NT2/D1 (cell line): Measurements from ENCODE around the gene NAT9.

Source experiments
- DNase-seq: peaks from one replicate; pipeline ENCODE4 v3.0.0-alpha.2; 2011; ENCODE audit warnings: low read depth, low spot score
- H3K27me3 ChIP-seq: 2 replicates; pipeline ENCODE4 v1.6.0; 2011; ENCODE audit warnings: mild to moderate bottlenecking; ENCODE audit not compliant: insufficient read length, insufficient read depth
- H3K36me3 ChIP-seq: 2 replicates; pipeline ENCODE4 v1.6.1; 2011; ENCODE audit warnings: mild to moderate bottlenecking, low read length, mixed read lengths; ENCODE audit not compliant: insufficient read depth, insufficient read length
- H3K4me1 ChIP-seq: 2 replicates; pipeline ENCODE4 v1.5.1; 2011; ENCODE audit not compliant: insufficient read depth, insufficient read length
- H3K4me3 ChIP-seq: 2 replicates; pipeline ENCODE4 v1.5.1; 2011; ENCODE audit warnings: low read depth; ENCODE audit not compliant: insufficient read length
- H3K9ac ChIP-seq: 2 replicates; pipeline ENCODE4 v1.6.0; 2011; ENCODE audit warnings: low read depth; ENCODE audit not compliant: insufficient read length
- H3K9me3 ChIP-seq: 2 replicates; pipeline ENCODE4 v1.5.1; 2011; ENCODE audit warnings: mild to moderate bottlenecking, low read length; ENCODE audit not compliant: insufficient read depth
- SUZ12 ChIP-seq: IDR thresholded peaks from 2 replicates; pipeline ENCODE4 v1.6.1; 2011; ENCODE audit not compliant: insufficient read length, insufficient read depth; ENCODE audit errors: extremely low read depth
- YY1 ChIP-seq: IDR thresholded peaks from 2 replicates; pipeline ENCODE4 v1.6.1; 2011; ENCODE audit not compliant: insufficient read length, insufficient read depth
- ZNF274 ChIP-seq: IDR thresholded peaks from 2 replicates; pipeline ENCODE4 v1.6.1; 2011; ENCODE audit warnings: mild to moderate bottlenecking, low read depth, low read length

The NAT9 gene

DNA sequence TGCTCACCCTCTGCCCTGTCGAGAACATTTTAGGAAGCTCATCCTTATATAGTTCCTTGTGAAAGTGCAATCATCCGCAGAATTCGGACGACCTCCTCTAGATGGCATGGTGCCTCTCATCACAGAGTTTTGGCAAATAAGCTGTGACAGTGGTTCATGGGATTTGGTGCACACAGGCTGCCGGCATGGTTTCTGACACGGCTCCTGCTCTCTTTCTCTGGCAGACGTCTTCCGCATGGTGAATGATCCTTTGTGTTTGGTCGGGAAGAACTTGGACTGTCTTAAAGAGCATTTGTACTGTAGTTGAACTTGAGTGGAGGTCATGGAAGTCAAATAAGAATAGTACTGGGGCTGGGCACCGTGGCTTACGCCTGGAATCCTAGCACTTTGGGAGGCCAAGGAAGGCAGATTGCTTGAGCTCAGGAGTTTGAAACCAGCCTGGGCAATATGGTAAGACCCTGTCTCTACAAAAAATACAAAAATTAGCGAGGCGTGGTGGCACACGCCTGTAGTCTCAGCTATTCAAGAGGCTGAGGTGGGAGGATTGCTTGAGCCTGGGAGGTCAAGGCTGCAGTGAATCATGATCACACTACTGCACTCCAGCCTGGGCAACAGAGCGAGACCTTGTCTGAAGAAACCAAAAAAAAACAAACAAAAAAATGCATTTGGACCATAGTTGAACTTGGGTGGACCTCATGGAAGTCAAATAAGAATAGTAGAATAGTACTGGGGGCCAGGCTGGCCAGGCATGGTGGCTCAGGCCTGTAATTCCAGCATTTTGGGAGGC, 34.7 kb upstream of the NAT9 start:
- peaks cover 2% of the 10 kb centered on the region for H3K4me1 ChIP-seq
- H3K36me3 ChIP-seq: peaks cover 50% of the 10 kb centered on the region
- no peak overlapping the region for H3K4me3 ChIP-seq
- DNase-seq: no peak
- TF ChIP-seq SUZ12 (no peak), ZNF274 (no peak), YY1 (no peak)
- H3K9ac ChIP-seq: no peak overlapping the region
- H3K27me3 ChIP-seq: no peaks in the 10 kb centered on the region
- no peaks in the 10 kb centered on the region for H3K9me3 ChIP-seq

DNA sequence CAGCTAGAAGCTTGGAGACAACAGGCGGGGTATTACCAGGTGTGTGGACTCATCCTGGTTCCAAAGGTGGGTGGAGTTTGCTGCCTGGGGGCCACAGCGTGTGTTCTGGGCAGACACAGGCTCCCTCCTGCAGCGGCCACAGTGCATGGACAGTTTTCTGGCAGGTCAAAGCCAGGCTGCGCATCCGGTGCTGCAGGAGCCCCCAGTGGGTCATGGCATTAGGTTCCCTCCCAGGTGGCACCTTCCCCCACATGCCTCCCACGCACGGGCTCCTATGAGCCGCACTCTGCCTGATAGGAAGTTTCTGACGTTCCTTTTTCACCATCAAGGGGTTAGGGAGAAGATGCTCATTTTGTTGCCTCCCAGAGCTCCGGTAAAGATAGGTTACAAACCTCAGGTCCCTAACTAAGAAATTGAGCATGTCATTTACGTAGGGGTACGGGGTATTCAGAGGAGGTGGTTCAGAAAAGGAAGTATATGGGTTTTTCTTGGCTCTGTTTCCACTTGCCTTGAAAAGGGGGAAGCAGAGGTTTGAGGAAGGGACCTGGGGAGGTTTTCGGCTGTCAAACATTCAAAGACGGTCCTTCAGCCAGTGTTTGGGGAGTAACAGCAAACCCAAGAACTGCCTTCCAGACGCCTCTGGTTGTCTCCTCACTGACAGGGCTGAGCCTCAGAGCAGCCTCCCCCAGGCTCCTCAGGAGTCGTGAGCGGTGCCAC, 32.7 kb upstream of the NAT9 start:
- Histone ChIP-seq H3K4me1 (peaks cover 2% of the 10 kb centered on the region), H3K4me3 (no peak overlapping the region), H3K36me3 (peaks cover 52% of the 10 kb centered on the region), H3K9ac (no peak overlapping the region), H3K9me3 (no peaks in the 10 kb centered on the region), H3K27me3 (no peaks in the 10 kb centered on the region)
- no peak for TF ChIP-seq YY1
- no peak for TF ChIP-seq ZNF274
- no peak for TF ChIP-seq SUZ12
- no peak for DNase-seq

DNA sequence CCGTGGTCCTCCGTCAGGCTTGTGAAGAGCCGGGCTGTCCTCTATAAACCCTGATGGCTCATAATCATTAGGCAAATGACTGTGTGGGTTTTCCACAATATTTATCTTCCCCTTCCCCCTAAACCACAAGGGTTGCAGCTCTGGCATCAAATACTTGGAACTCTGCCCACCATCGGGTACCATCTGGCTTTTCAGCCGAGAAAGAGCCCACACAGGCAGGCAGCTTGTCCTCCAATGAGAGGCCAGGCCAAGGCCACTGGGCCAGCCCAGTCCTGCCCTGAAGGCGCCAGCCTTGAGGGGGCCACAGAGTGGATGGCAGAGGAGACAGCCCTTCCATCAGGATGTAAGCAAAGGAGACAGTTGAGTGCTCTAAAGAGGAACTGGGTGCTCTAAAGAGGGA, 31.8 kb upstream of the NAT9 start:
- no peak for DNase-seq
- H3K4me3 ChIP-seq: no peak overlapping the region
- H3K9me3 ChIP-seq: no peaks in the 10 kb centered on the region
- H3K9ac ChIP-seq: no peak overlapping the region
- peaks cover 55% of the 10 kb centered on the region for H3K36me3 ChIP-seq
- peaks cover 2% of the 10 kb centered on the region for H3K4me1 ChIP-seq
- no peak for TF ChIP-seq YY1
- TF ChIP-seq SUZ12: no peak
- TF ChIP-seq ZNF274: no peak
- no peaks in the 10 kb centered on the region for H3K27me3 ChIP-seq

DNA sequence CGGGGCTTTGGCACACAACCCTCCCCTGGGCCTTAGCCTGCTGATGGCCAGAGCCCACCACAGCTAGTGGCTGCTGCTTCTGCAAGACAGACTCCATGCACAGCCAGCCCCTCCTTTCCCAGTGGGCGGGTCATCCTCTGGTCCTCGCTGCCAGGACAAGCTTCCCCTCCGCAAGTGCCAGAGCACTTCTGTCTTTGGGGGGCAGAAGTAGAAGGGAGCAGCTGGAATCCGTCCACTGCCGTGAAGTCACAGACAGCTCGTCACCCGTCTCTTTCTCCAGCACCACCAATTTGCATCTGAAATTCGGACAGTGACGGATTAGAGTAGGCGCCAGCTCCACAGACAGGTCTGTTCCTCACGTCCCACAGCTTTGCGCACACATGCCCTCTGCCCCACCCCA, 31.3 kb upstream of the NAT9 start:
- Histone ChIP-seq H3K4me1 (peaks cover under 1% of the 10 kb centered on the region), H3K9ac (no peak overlapping the region), H3K36me3 (peaks cover 56% of the 10 kb centered on the region), H3K4me3 (no peak overlapping the region), H3K9me3 (no peaks in the 10 kb centered on the region), H3K27me3 (no peaks in the 10 kb centered on the region)
- DNase-seq: no peak
- TF ChIP-seq YY1: no peak
- TF ChIP-seq SUZ12: no peak
- no peak for TF ChIP-seq ZNF274

DNA sequence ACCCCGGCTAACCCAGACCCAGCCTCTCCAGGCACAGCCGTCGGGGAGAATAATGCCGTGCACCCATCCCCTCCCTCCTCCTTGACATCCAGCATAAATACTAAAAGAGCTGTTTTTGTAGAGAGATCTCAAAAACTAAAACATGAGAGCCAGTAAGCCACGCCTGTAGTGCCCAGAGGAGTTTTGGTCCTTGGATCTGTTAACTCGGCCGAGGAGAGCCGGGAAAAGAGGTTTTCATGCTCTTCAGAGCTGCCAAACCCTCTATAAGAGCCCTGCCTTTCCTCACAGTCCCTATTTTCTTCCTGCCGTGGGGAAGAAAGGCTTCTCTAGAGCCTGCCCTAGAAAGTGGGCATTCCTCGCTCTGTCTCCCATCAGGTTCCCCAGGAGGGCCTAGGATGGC, 30.2 kb upstream of the NAT9 start:
- Histone ChIP-seq H3K9me3 (no peaks in the 10 kb centered on the region), H3K9ac (no peak overlapping the region), H3K36me3 (peaks cover 65% of the 10 kb centered on the region), H3K4me1 (no peaks in the 10 kb centered on the region), H3K4me3 (no peak overlapping the region), H3K27me3 (no peaks in the 10 kb centered on the region)
- TF ChIP-seq SUZ12 (no peak), ZNF274 (no peak), YY1 (no peak)
- DNase-seq: no peak

DNA sequence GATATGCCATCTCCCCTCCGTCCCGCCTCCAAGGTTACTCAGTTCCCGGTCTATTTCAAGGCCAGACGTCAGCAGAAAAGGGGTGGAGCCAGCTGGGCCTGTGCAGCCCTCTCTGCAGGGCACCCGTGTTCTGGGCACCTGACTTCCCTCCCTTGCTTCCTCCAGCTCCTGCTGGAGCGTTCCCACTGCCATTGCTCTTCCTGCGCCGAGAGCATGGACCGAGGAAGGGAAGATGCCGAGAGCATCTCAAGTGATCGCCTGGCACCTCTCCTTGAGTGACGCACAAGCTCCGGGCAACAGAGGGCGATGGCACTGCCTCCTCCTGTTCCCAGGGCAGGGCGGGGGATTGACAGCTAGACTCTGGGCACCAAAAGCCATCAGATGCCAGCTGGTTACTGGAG, 29.4 kb upstream of the NAT9 start:
- Histone ChIP-seq H3K9ac (no peak overlapping the region), H3K9me3 (no peaks in the 10 kb centered on the region), H3K4me1 (no peaks in the 10 kb centered on the region), H3K4me3 (no peak overlapping the region), H3K27me3 (no peaks in the 10 kb centered on the region), H3K36me3 (peaks cover 73% of the 10 kb centered on the region)
- TF ChIP-seq YY1 (no peak), SUZ12 (no peak), ZNF274 (no peak)
- no peak for DNase-seq

DNA sequence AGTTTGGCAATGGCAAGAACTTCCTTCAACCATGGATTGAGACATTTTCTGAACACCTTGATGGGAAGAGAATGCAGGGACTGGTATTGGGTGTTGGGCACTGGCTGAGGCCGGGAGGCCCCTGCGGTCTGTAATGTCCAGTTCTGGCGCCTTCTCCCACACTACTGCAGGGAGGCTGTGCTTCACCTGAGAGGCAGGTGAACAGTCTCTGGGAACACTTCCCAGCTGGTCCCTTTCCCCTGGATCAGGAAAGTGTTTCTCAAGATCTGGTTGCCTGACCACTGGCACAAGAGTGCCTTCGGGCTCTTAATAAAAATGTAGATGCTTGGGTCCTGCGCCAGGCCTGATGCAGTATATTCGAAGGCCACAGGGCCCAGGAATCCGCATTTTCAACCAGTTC, 28.5 kb upstream of the NAT9 start:
- DNase-seq: no peak
- Histone ChIP-seq H3K9me3 (no peaks in the 10 kb centered on the region), H3K36me3 (peaks cover 75% of the 10 kb centered on the region), H3K4me3 (no peak overlapping the region), H3K4me1 (no peaks in the 10 kb centered on the region), H3K27me3 (no peaks in the 10 kb centered on the region), H3K9ac (no peak overlapping the region)
- no peak for TF ChIP-seq YY1
- TF ChIP-seq SUZ12: no peak
- no peak for TF ChIP-seq ZNF274

DNA sequence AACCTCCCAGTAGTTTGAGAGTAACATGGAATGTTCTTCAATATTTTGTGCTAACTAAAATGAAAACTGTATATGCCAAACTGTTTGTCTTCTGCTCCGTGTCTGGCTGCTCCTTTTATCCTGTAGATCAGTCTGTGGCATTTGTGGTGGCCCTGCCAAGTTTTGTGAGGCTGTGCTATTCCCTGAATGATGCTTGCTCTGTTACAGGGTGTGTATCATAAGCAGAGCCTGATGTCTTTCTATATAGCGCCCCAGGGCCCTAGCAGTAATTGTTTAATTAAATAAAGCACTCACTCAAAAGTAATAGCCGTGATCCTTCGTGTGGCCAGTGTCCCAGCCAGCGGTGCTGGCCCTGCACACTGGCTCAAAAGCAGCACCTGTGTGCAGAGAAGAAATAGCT, 27.8 kb upstream of the NAT9 start:
- Histone ChIP-seq H3K4me3 (no peak overlapping the region), H3K36me3 (peaks cover 82% of the 10 kb centered on the region), H3K9me3 (no peaks in the 10 kb centered on the region), H3K9ac (no peak overlapping the region), H3K27me3 (no peaks in the 10 kb centered on the region), H3K4me1 (no peaks in the 10 kb centered on the region)
- DNase-seq: no peak
- TF ChIP-seq ZNF274 (no peak), SUZ12 (no peak), YY1 (no peak)
